K562 (cell line): ENCODE data around the gene SPATA21. TPM values are rescaled to one million over a fixed set of nuclear protein-coding genes. Genes with fewer than 3 reads are reported as not detected.

Experiments used
- ATF7 ChIP-seq: fragments of 450-650 bp; IDR thresholded peaks from 2 replicates; pipeline ENCODE4 v1.7.1; 2014; ENCODE audit warnings: mild to moderate bottlenecking, moderate library complexity
- CAMTA2 ChIP-seq: fragments of 250-450 bp; sonication (Bioruptor Pico); conservative IDR thresholded peaks from 2 replicates; pipeline ENCODE4 v1.5.1; 2022
- EP400 ChIP-seq: fragments of 450-650 bp; IDR thresholded peaks from 2 replicates; pipeline ENCODE4 v1.6.1; 2017; ENCODE audit warnings: antibody characterized with exemption, mild to moderate bottlenecking, moderate library complexity
- ETS1 ChIP-seq: conservative IDR thresholded peaks from 2 replicates; pipeline ENCODE4 v1.6.1; 2011; ENCODE audit warnings: low read depth, mild to moderate bottlenecking, low read length; ENCODE audit not compliant: control insufficient read depth
- FIP1L1 ChIP-seq: fragments of 200-400 bp; formaldehyde crosslinking; IDR thresholded peaks from 2 replicates; pipeline ENCODE4 v1.6.1; 2018; ENCODE audit warnings: mild to moderate bottlenecking, low read depth, low read length; ENCODE audit not compliant: poor library complexity, severe bottlenecking
- FOXK1 ChIP-seq: sonication (generic); formaldehyde crosslinking; IDR thresholded peaks from 2 replicates; pipeline ENCODE4 v1.8.0; 2022; ENCODE audit warnings: missing genetic modification reagents, mild to moderate bottlenecking, borderline replicate concordance
- ILK ChIP-seq: fragments of 450-650 bp; IDR thresholded peaks from 2 replicates; pipeline ENCODE4 v1.6.1; 2016; ENCODE audit warnings: missing genetic modification characterization, low read depth, mild to moderate bottlenecking, missing compliant biosample characterization, moderate library complexity, borderline replicate concordance
- MAFK ChIP-seq: IDR thresholded peaks from 2 replicates; pipeline ENCODE4 v1.6.1; 2011; ENCODE audit warnings: low read length, improper control_type of control experiment
- MED1 ChIP-seq: sonication (generic); formaldehyde crosslinking; IDR thresholded peaks from 2 replicates; pipeline ENCODE4 v1.8.1; 2023; ENCODE audit warnings: missing genetic modification reagents, borderline replicate concordance
- NR2F6 ChIP-seq: fragments of 450-650 bp; formaldehyde crosslinking; IDR thresholded peaks from 2 replicates; pipeline ENCODE4 v1.4.0; 2020; ENCODE audit warnings: mild to moderate bottlenecking
- PPARD ChIP-seq: fragments of 250-450 bp; sonication (Bioruptor Pico); IDR thresholded peaks from 2 replicates; pipeline ENCODE4 v1.8.0; 2022; ENCODE audit warnings: inconsistent platforms, mild to moderate bottlenecking, moderate library complexity
- SMARCC2 ChIP-seq: fragments of 450-650 bp; IDR thresholded peaks from 2 replicates; pipeline ENCODE4 v1.6.1; 2017; ENCODE audit warnings: antibody characterized with exemption, moderate library complexity, mild to moderate bottlenecking, low read depth
- SREBF1 ChIP-seq: fragments of 150-350 bp; IDR thresholded peaks from 2 replicates; pipeline ENCODE4 v1.6.1; 2014; ENCODE audit warnings: antibody characterized with exemption, low read depth, low read length, borderline replicate concordance
- SRSF3 ChIP-seq: fragments of 200-400 bp; formaldehyde crosslinking; IDR thresholded peaks from 2 replicates; pipeline ENCODE4 v1.6.1; 2016; ENCODE audit warnings: mild to moderate bottlenecking, low read length, moderate library complexity; ENCODE audit not compliant: insufficient read depth
- TAF1 ChIP-seq: IDR thresholded peaks from 2 replicates; pipeline ENCODE4 v1.6.1; 2011; ENCODE audit warnings: mild to moderate bottlenecking, low read length, moderate library complexity; ENCODE audit not compliant: insufficient read depth, control insufficient read depth, severe bottlenecking; ENCODE audit errors: extremely low read depth
- ZC3H4 ChIP-seq: sonication (generic); formaldehyde crosslinking; IDR thresholded peaks from 2 replicates; pipeline ENCODE4 v1.9.0; 2021; ENCODE audit warnings: missing genetic modification reagents, borderline replicate concordance
- ZKSCAN8 ChIP-seq: fragments of 200-800 bp; sonication (Bioruptor generic); IDR thresholded peaks from 2 replicates; pipeline ENCODE4 v1.6.1; 2016; ENCODE audit warnings: missing genetic modification characterization, missing compliant biosample characterization
- ZNF232 ChIP-seq: sonication (generic); formaldehyde crosslinking; IDR thresholded peaks from 2 replicates; pipeline ENCODE4 v1.8.0; 2022; ENCODE audit warnings: mild to moderate bottlenecking, missing genetic modification reagents
- ZNF311 ChIP-seq: fragments of 250-450 bp; sonication (Bioruptor Pico); IDR thresholded peaks from 2 replicates; pipeline ENCODE4 v1.4.0; 2020; ENCODE audit warnings: mild to moderate bottlenecking, moderate library complexity
- polyA plus RNA-seq, 8 experiments: library from polyadenylated mRNA; depleted of rRNA in 4 of 8; stranded (reverse) in 5 of 8; unstranded in 3 of 8; fragments of >200 nt; fragmentation: Nextera tagmentation in 2 of 8; fragmentation: Illumina TruSeq in 1 of 8; extraction: Ambion mirVana in 2 of 8; extraction: Trizol in 1 of 8; gene quantifications; 2 replicates each; pipeline versions ENCODE4 v1.2.1 to v1.2.3, GENCODE V29; 2011 to 2014; ENCODE audit warnings: inconsistent platforms in 1 of 8, missing spikeins in 1 of 8
- total RNA-seq, 7 experiments: library from RNA; depleted of rRNA in 6 of 7; stranded (reverse); fragments of >200 nt in 6 of 7; fragmentation: Illumina TruSeq in 2 of 7; extraction: Trizol in 2 of 7; gene quantifications; 2 replicates each; pipeline versions ENCODE4 v1.2.1 to v1.2.3, GENCODE V29; 2011 to 2021; ENCODE audit warnings: low replicate concordance in 1 of 7
- TF ChIP-seq, protein P1 (sequence below): fragments of 200-800 bp; sonication (Bioruptor generic); IDR thresholded peaks from 2 replicates; pipeline ENCODE4 v1.6.1; 2017; ENCODE audit warnings: missing genetic modification characterization, missing compliant biosample characterization
- TF ChIP-seq, protein P2 (sequence below): fragments of 250-450 bp; sonication (Bioruptor Pico); IDR thresholded peaks from 2 replicates; pipeline ENCODE4 v1.8.0; 2022; ENCODE audit warnings: moderate library complexity, mild to moderate bottlenecking, inconsistent platforms
- TF ChIP-seq, protein P3 (sequence below): fragments of 450-650 bp; IDR thresholded peaks from 2 replicates; pipeline ENCODE4 v1.6.1; 2017; ENCODE audit warnings: antibody characterized with exemption

The SPATA21 gene
- total and polyA plus RNA-seq, 9 of the 15 experiments (the other 6 are each of a cell fraction or from before 2014, with no cell fraction given), result 0.10 to 0.36 (median 0.13) TPM; not detected in 3

DNA sequence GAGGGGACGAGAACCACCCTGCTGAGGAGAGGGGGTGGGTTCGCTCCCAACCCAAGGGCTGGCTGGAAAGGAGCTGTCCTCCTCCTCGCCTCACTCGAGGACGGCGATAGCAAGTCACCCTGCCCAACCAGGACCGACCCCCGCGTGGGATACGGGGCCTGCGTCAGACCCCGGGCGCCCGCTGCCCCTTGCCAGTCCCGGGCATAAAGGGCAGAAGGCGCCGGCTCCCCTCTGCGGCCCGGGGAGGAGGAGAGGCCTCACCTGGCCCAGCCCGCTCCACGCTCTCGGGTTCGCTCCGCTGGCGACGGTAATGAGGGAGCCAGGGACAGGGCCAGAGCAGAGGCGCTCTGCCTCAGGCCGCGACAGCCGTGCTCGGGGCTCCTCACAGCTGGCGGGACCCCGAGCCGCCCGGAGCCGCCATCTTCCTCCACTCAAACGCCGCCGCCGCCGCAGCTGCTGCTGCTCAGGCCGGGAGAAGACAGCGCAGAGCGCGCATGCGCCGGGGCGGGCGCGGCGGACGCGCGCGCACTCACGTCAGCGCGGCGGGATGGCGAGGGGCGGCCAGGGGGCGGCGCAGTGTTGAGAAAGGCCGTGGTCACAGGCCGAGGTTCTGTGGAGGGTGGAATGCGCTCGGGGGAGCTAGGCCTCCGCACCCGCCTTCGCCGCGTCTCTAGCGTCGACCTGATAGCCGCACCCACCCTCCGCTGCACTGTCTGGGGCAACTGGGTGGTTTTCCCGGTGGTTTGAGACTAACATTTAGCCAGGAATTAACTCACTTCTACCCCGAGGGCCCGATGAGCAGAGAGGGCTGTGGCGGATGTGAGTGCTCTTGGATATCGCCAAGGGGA, 85.0 kb downstream of the SPATA21 start, which contains the start of gene FBXO42 (continued):
- TF ChIP-seq ETS1 (0 out of 2 replicates have a peak, but pooled peaks have one; percentile 52), MAFK (peak; percentile 19; the same call in 1 of the 2 replicates), ZNF311 (CRISPR knock-in tag) (no peak), SMARCC2 (peak; percentile 59; the same call in 1 of the 2 replicates), PPARD (CRISPR knock-in tag) (no peak), CAMTA2 (CRISPR knock-in tag) (no peak), MED1 (CRISPR knock-in tag) (no peak; the same call in 1 of the 2 replicates), TAF1 (peak; percentile 94), ZC3H4 (CRISPR knock-in tag) (peak; percentile 75; the same call in 1 of the 2 replicates), NR2F6 (peak; percentile 29; the same call in 1 of the 2 replicates), FIP1L1 (peak; percentile 90), ZKSCAN8 (CRISPR knock-in tag) (no peak), EP400 (peak; percentile 72), ZNF232 (peak; percentile 69; the same call in 1 of the 2 replicates), ATF7 (peak; percentile 94), SRSF3 (0 out of 2 replicates have a peak, but pooled peaks have one; percentile 56), SREBF1 (no peak), FOXK1 (CRISPR knock-in tag) (peak; percentile 79; the same call in 1 of the 2 replicates), ILK (tag) (no peak)
- TF ChIP-seq, protein P1, sequence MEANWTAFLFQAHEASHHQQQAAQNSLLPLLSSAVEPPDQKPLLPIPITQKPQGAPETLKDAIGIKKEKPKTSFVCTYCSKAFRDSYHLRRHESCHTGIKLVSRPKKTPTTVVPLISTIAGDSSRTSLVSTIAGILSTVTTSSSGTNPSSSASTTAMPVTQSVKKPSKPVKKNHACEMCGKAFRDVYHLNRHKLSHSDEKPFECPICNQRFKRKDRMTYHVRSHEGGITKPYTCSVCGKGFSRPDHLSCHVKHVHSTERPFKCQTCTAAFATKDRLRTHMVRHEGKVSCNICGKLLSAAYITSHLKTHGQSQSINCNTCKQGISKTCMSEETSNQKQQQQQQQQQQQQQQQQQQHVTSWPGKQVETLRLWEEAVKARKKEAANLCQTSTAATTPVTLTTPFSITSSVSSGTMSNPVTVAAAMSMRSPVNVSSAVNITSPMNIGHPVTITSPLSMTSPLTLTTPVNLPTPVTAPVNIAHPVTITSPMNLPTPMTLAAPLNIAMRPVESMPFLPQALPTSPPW (CRISPR knock-in tag), result peak; percentile 73
- TF ChIP-seq, protein P2, sequence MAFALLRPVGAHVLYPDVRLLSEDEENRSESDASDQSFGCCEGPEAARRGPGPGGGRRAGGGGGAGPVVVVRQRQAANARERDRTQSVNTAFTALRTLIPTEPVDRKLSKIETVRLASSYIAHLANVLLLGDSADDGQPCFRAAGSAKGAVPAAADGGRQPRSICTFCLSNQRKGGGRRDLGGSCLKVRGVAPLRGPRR (CRISPR knock-in tag), result 0 out of 2 replicates have a peak, but pooled peaks have one; percentile 59
- TF ChIP-seq, protein P3, sequence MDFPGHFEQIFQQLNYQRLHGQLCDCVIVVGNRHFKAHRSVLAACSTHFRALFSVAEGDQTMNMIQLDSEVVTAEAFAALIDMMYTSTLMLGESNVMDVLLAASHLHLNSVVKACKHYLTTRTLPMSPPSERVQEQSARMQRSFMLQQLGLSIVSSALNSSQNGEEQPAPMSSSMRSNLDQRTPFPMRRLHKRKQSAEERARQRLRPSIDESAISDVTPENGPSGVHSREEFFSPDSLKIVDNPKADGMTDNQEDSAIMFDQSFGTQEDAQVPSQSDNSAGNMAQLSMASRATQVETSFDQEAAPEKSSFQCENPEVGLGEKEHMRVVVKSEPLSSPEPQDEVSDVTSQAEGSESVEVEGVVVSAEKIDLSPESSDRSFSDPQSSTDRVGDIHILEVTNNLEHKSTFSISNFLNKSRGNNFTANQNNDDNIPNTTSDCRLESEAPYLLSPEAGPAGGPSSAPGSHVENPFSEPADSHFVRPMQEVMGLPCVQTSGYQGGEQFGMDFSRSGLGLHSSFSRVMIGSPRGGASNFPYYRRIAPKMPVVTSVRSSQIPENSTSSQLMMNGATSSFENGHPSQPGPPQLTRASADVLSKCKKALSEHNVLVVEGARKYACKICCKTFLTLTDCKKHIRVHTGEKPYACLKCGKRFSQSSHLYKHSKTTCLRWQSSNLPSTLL, result no peak
